Right lobe of liver (tissue), 4 donors: ENCODE measurements around the gene GRHL3.

ENCODE experiments used
- POLR2A ChIP-seq: fragments of 450-650 bp; IDR thresholded peaks from one replicate; pipeline ENCODE4 v1.6.1; 2017; ENCODE audit warnings: antibody characterized with exemption, mild to moderate bottlenecking
- TF ChIP-seq, protein P1 (sequence below), 4 donors: fragments of 200-600 bp in 3 of 4; fragments of 450-650 bp in 1 of 4; IDR thresholded peaks; one replicate each; pipeline versions ENCODE4 v1.5.1 to v1.8.0; 2016 to 2022; ENCODE audit warnings: antibody characterized with exemption in 4 of 4, mild to moderate bottlenecking in 2 of 4
- donor health status: DM: no; HTN: no; CAD: no.
- donor health status: DM: no; HTN: no; CAD: no.
- donor health status: DM: no; HTN: yes; CAD: no.

DNA sequence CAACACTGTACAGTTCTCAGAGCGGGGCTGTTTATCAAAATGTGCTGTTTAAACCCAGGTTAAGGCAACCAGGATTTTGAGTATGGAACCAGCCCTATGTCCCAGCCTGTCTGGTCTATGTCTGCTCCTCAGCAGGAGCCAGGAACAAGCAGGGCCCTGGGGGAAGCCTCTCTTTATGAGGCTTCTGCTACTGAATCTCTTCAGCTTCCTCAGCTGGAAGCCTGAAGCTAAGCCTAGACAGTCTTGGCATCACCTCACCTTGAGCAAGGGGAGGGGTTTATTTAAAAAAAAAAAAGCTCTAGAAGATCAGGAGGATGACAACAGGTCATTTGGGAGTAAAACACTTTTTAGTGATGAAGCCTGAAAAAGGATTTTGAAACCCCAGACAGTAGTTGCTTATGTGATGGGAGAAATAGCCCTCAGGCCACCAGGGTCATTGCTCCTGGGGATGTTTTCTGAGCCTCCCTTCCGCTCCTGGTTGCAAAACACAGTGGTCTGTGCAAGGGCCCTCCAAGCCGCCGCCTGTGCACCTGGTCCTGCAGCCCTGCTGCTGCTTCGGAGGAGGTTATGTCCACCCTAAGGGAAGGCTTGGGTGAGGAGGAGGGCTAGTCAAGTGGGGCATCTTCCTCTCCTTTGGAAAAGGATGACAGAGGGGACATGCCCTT, 21.8 kb upstream of the GRHL3 start:
- TF ChIP-seq, protein P1, sequence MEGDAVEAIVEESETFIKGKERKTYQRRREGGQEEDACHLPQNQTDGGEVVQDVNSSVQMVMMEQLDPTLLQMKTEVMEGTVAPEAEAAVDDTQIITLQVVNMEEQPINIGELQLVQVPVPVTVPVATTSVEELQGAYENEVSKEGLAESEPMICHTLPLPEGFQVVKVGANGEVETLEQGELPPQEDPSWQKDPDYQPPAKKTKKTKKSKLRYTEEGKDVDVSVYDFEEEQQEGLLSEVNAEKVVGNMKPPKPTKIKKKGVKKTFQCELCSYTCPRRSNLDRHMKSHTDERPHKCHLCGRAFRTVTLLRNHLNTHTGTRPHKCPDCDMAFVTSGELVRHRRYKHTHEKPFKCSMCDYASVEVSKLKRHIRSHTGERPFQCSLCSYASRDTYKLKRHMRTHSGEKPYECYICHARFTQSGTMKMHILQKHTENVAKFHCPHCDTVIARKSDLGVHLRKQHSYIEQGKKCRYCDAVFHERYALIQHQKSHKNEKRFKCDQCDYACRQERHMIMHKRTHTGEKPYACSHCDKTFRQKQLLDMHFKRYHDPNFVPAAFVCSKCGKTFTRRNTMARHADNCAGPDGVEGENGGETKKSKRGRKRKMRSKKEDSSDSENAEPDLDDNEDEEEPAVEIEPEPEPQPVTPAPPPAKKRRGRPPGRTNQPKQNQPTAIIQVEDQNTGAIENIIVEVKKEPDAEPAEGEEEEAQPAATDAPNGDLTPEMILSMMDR (IDR thresholded peaks at IDR 0.05): no peak
- TF ChIP-seq POLR2A: no peak
